AG04449 (cell line): ENCODE measurements around the gene WDR53.
"Not testable (repeated sequence)": the region's sequence is repeated elsewhere in the genome, so short reads cannot be mapped to it uniquely, and the experiment has no call there.

ENCODE experiments used
- CTCF ChIA-PET: fragments of 350-600 bp; formaldehyde crosslinking; extraction: SDS; loops from one replicate; lab custom pipeline; 2021; ENCODE audit warnings: antibody characterized with exemption; lab: Yijun Ruan, JAX
- POLR2A ChIA-PET: fragments of 400-600, 350-600 bp; formaldehyde crosslinking; extraction: SDS; loops from one replicate; lab custom pipeline; 2020; ENCODE audit warnings: antibody characterized with exemption, inconsistent platforms; lab: Yijun Ruan, JAX
- DNase-seq: peaks from one replicate; pipeline ENCODE4 v3.0.0-alpha.2; 2010; ENCODE audit warnings: low read depth, low spot score
- H3K4me3 ChIP-seq: 2 replicates; pipeline ENCODE4 v1.5.1; 2011; ENCODE audit warnings: low read depth, mild to moderate bottlenecking, control low read depth, low read length
- TF ChIP-seq, protein P1 (sequence below): IDR thresholded peaks from one replicate; pipeline ENCODE4 v1.5.1; 2011; ENCODE audit warnings: mild to moderate bottlenecking, moderate library complexity, low read length, control low read depth, inconsistent platforms; ENCODE audit not compliant: insufficient read depth; ENCODE audit errors: missing control alignments

The WDR53 gene

DNA sequence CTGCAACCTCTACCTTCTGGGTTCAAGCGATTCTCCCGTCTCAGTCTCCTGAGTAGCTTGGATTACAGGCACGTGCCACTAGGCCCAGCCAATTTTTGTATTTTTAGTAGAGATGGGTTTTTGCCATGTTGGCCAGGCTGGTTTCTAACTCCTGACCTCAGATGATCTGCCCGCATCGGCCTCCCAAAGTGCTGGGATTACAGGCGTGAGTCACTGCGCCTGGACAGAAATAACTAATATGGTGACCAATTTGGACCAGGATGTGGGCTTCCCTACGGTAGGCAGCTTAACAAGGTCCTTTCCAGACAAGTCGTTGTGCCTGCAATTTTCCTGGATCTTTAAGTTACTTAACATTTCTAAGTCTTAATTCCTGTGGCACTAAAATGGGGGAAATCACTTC lies 14.8 kb downstream of the WDR53 start:
- DNase-seq, result no peak
- H3K4me3 ChIP-seq, result no peak overlapping the region
- ChIA-PET CTCF (interaction anchor here (0.7 to 3.5 kb wide), 5 partner anchors 10 to 31 kb away, joined by 3 to 14 read pairs (median 3); no protein-coding TSS in a partner anchor), POLR2A (no interaction called here)
- TF ChIP-seq, protein P1, sequence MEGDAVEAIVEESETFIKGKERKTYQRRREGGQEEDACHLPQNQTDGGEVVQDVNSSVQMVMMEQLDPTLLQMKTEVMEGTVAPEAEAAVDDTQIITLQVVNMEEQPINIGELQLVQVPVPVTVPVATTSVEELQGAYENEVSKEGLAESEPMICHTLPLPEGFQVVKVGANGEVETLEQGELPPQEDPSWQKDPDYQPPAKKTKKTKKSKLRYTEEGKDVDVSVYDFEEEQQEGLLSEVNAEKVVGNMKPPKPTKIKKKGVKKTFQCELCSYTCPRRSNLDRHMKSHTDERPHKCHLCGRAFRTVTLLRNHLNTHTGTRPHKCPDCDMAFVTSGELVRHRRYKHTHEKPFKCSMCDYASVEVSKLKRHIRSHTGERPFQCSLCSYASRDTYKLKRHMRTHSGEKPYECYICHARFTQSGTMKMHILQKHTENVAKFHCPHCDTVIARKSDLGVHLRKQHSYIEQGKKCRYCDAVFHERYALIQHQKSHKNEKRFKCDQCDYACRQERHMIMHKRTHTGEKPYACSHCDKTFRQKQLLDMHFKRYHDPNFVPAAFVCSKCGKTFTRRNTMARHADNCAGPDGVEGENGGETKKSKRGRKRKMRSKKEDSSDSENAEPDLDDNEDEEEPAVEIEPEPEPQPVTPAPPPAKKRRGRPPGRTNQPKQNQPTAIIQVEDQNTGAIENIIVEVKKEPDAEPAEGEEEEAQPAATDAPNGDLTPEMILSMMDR, result no peak

DNA sequence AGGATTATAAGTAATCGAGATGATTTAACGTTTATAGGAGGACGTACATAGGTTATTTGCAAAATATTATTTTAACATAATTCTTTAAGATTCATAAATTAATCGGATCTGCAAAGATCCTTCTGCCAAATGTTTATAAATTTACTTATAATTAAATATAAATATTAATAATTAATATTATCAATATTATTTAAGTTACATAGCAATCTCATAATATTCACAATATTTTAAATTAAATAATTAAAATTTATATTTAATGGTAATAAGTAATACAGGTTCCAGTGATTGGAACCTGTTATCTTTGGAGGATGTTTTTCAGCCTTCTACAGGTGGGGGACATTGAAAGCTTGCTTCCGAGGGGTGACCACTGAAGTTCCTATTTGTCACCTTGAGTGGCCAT lies 16.1 kb downstream of the WDR53 start:
- CTCF ChIA-PET, result interaction anchor here (1.6 kb wide), 1 partner anchor 30 kb away, joined by 3 read pairs; no protein-coding TSS in a partner anchor
- no peak for DNase-seq
- TF ChIP-seq, protein P1, result no peak
- POLR2A ChIA-PET, result no interaction called here
- no peak overlapping the region for H3K4me3 ChIP-seq

DNA sequence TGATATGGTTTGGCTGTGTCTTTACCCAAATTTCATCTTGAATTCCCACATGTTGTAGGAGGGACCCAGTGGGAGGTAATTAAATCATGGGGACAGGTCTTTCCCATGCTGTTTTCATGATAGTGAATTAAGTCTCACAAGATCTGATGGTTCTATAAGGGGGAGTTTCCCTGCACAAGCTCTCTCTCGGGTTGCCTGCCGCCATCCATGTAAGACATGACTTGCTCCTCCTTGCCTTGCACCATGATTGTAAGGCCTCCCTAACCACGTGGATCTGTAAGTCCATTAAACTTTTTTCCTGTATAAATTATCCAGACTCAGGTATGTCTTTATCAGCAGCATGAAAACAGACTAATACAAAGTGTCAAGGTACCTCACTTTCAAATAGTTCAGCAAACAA lies 18.2 kb downstream of the WDR53 start:
- H3K4me3 ChIP-seq, POLR2A ChIA-PET, CTCF ChIA-PET, DNase-seq: not testable (repeated sequence)

DNA sequence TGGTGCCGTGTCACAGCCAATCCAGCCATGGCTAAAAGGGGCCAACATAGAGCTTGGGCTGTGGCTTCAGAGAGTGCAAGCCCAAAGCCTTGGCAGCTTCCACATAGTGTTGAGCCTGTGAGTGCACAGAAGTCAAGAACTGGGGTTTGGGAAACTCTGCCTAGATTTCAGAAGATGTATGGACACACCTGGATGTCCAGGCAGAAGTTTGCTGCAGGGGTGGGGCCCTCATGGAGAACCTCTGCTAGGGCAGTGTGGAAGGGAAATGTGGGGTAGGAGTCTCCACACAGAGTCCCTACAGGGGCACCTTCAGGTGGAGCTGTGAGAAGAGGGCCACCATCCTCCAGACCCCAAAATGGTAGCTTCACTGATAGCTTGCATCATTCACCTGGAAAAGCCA lies 19.0 kb downstream of the WDR53 start:
- DNase-seq, H3K4me3 ChIP-seq, CTCF ChIA-PET, POLR2A ChIA-PET: not testable (repeated sequence)

DNA sequence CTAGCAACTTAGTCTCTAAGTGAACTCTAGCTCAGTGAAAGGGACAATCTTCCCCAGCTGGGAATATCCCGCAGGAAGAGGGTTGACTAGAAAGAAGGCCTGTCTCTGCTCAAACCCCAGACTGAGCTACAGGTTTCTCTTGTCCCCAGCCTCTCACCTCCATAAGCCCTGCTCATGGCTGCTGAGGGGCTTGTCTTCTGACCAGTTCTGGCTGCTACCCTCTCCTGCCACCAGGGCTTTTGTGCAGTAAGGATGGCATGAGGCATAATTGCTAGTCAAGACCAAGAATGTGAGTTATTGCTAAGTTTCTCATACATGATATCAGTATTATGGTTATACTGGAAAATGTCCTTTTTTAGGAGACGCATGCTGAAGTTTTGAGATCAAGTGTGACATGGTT lies 21.3 kb downstream of the WDR53 start:
- ChIA-PET CTCF (interaction anchor here (1.0 to 1.6 kb wide), 3 partner anchors 9 to 138 kb away, joined by 3 to 4 read pairs (median 4); no protein-coding TSS in a partner anchor), POLR2A (no interaction called here)
- DNase-seq, result no peak
- H3K4me3 ChIP-seq, result no peak overlapping the region
- TF ChIP-seq, protein P1, result no peak

DNA sequence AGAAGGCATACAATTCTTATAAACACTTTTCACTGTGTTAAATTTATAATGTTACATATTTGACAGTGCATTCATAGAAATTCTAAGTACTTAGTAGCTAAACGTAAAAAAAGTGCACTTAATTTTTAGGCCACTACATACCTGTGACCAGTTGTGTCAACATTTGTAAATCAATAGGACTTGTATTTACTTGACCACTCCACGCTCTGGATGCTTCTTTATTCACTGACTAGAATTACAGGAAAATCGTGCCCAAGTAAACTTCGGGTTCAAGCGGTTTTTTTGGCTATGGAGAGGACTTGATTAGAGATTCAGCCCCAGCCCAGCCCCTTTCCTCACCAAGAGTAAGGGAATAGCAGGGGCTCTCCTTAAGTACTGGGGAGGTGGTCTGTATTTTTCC lies 21.8 kb downstream of the WDR53 start:
- no peak for DNase-seq
- TF ChIP-seq, protein P1, result no peak
- ChIA-PET POLR2A (no interaction called here), CTCF (interaction anchor here (1.2 to 1.6 kb wide), 2 partner anchors 8 to 18 kb away, joined by 4 read pairs; no protein-coding TSS in a partner anchor)
- no peak overlapping the region for H3K4me3 ChIP-seq

DNA sequence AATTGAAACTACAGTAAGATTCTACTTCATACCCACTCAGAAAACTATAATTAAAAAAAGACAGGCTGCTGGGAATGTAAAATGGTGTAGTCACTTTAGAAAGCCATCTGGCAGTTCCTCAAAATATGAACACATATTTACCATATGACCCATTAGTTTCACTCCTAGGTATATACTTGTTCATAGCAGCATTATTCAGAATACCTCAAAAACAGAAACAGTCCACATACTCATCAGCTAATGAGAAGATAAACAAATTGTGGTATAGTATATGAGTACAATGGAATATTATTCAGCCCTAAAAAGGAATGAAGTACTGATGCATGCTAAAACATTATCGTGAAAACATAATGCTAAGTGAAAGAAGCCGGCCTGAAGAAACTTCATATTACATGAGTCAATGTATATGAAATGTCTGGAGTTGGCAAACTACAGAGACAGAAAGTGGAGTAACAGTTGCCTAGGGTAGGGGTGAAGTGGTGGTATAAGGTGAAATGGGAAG lies 23.8 kb downstream of the WDR53 start:
- no peak for DNase-seq
- TF ChIP-seq, protein P1, result no peak
- ChIA-PET POLR2A (no interaction called here), CTCF (interaction anchor here (0.6 to 1.0 kb wide), 2 partner anchors 16 to 21 kb away, joined by 3 read pairs; no protein-coding TSS in a partner anchor)
- no peak overlapping the region for H3K4me3 ChIP-seq
